Mesenchymal stem cell (in vitro differentiated cells and primary cell): ENCODE measurements around the gene CCDC191.

ENCODE experiments used
- DNase-seq: peaks from one replicate; pipeline ENCODE4 v3.0.0-alpha.2; 2013
- H2AFZ ChIP-seq: one replicate; pipeline ENCODE4 v1.6.1; 2013; ENCODE audit warnings: low read depth, mild to moderate bottlenecking, control low read depth, inconsistent platforms, low read length, moderate library complexity
- H2AK5ac ChIP-seq: 2 replicates; pipeline ENCODE4 v1.6.1; 2013; ENCODE audit warnings: low read length, moderate library complexity, mild to moderate bottlenecking, inconsistent platforms; ENCODE audit not compliant: severe bottlenecking
- H2BK120ac ChIP-seq: one replicate; pipeline ENCODE4 v1.6.1; 2013; ENCODE audit warnings: low read depth, mild to moderate bottlenecking, inconsistent platforms, low read length, moderate library complexity
- H2BK12ac ChIP-seq, 2 experiments: one replicate each; pipeline ENCODE4 v1.6.1; 2013; ENCODE audit warnings: inconsistent platforms in 2 of 2, low read length in 2 of 2, mild to moderate bottlenecking in 2 of 2, moderate library complexity in 2 of 2, control low read depth in 1 of 2
- H2BK15ac ChIP-seq: one replicate; pipeline ENCODE4 v1.6.1; 2013; ENCODE audit warnings: mild to moderate bottlenecking, low read depth, inconsistent platforms; ENCODE audit not compliant: poor library complexity, severe bottlenecking
- H2BK5ac ChIP-seq: 2 replicates; pipeline ENCODE4 v1.6.1; 2013; ENCODE audit warnings: low read depth, mild to moderate bottlenecking, low read length, control low read depth, inconsistent platforms; ENCODE audit not compliant: poor library complexity, severe bottlenecking
- H3K14ac ChIP-seq, 2 experiments: one replicate each; pipeline ENCODE4 v1.6.1; 2013; ENCODE audit warnings: inconsistent platforms in 2 of 2, low read length in 2 of 2, control low read depth in 1 of 2, mild to moderate bottlenecking in 1 of 2, moderate library complexity in 1 of 2
- H3K18ac ChIP-seq, 2 experiments: one replicate each; pipeline ENCODE4 v1.6.1; 2013; ENCODE audit warnings: inconsistent platforms in 2 of 2, low read length in 2 of 2, control low read depth in 1 of 2, low read depth in 1 of 2, mild to moderate bottlenecking in 1 of 2
- H3K23ac ChIP-seq, 2 experiments: one replicate each; pipeline ENCODE4 v1.6.1; 2013; ENCODE audit warnings: inconsistent platforms in 2 of 2, low read length in 2 of 2, mild to moderate bottlenecking in 2 of 2, moderate library complexity in 2 of 2, control low read depth in 1 of 2
- H3K27ac ChIP-seq: 2 replicates; pipeline ENCODE4 v1.5.1; 2013; ENCODE audit warnings: mild to moderate bottlenecking, moderate library complexity, low read length, control low read depth, inconsistent platforms; ENCODE audit not compliant: poor library complexity, severe bottlenecking
- H3K27me3 ChIP-seq, 2 experiments: 2 replicates each; pipeline versions ENCODE4 v1.6.1 to v1.7.0; 2013; ENCODE audit warnings: low read length in 2 of 2, mild to moderate bottlenecking in 2 of 2, moderate library complexity in 2 of 2, control low read depth in 1 of 2, inconsistent platforms in 1 of 2; ENCODE audit not compliant: control insufficient read depth in 1 of 2, insufficient read depth in 1 of 2
- H3K36me3 ChIP-seq, 2 experiments: 2 replicates each; pipeline versions ENCODE4 v1.6.1 to v1.7.0; 2013; ENCODE audit warnings: low read length in 2 of 2, control low read depth in 1 of 2, inconsistent platforms in 1 of 2, low read depth in 1 of 2, mild to moderate bottlenecking in 1 of 2; ENCODE audit not compliant: insufficient read depth in 2 of 2, control insufficient read depth in 1 of 2
- H3K4ac ChIP-seq, 2 experiments: one replicate each; pipeline ENCODE4 v1.6.1; 2013; ENCODE audit warnings: inconsistent platforms in 2 of 2, low read length in 2 of 2, mild to moderate bottlenecking in 2 of 2, moderate library complexity in 2 of 2, control low read depth in 1 of 2, low read depth in 1 of 2
- H3K4me1 ChIP-seq: 2 replicates; pipeline ENCODE4 v1.6.1; 2013; ENCODE audit warnings: low read depth, low read length, control low read depth; ENCODE audit not compliant: control insufficient read depth, insufficient read depth
- H3K4me2 ChIP-seq: 2 replicates; pipeline ENCODE4 v1.6.1; 2013; ENCODE audit warnings: low read length, mild to moderate bottlenecking, inconsistent platforms; ENCODE audit not compliant: poor library complexity, severe bottlenecking
- H3K4me3 ChIP-seq, 2 experiments: 2 replicates each; pipeline versions ENCODE4 v1.5.1 to v1.7.0; 2013; ENCODE audit warnings: low read length in 2 of 2, mild to moderate bottlenecking in 2 of 2, control low read depth in 1 of 2, low read depth in 1 of 2; ENCODE audit not compliant: insufficient read depth in 1 of 2
- H3K79me1 ChIP-seq: replicated peaks from 2 replicates; pipeline ENCODE4 v1.6.1; 2013; ENCODE audit warnings: mild to moderate bottlenecking, control low read depth, low read length, inconsistent platforms; ENCODE audit not compliant: poor library complexity, severe bottlenecking
- H3K9ac ChIP-seq: 2 replicates; pipeline ENCODE4 v1.7.0; 2013; ENCODE audit warnings: mild to moderate bottlenecking, low read length, moderate library complexity
- H3K9me3 ChIP-seq: 2 replicates; pipeline ENCODE4 v1.7.0; 2013; ENCODE audit warnings: mild to moderate bottlenecking, low read length; ENCODE audit not compliant: control insufficient read depth
- H4K8ac ChIP-seq: one replicate; pipeline ENCODE4 v1.6.1; 2013; ENCODE audit warnings: inconsistent platforms, mild to moderate bottlenecking, low read length, moderate library complexity
- H4K91ac ChIP-seq: one replicate; pipeline ENCODE4 v1.6.1; 2013; ENCODE audit warnings: mild to moderate bottlenecking, low read length, inconsistent platforms
- WGBS: methylation state at CpG from one replicate; pipeline ENCODE4 v1.1.7; 2013; ENCODE audit warnings: mixed read lengths; 5-methylcytosine and 5-hydroxymethylcytosine counted together

Gene CCDC191

DNA sequence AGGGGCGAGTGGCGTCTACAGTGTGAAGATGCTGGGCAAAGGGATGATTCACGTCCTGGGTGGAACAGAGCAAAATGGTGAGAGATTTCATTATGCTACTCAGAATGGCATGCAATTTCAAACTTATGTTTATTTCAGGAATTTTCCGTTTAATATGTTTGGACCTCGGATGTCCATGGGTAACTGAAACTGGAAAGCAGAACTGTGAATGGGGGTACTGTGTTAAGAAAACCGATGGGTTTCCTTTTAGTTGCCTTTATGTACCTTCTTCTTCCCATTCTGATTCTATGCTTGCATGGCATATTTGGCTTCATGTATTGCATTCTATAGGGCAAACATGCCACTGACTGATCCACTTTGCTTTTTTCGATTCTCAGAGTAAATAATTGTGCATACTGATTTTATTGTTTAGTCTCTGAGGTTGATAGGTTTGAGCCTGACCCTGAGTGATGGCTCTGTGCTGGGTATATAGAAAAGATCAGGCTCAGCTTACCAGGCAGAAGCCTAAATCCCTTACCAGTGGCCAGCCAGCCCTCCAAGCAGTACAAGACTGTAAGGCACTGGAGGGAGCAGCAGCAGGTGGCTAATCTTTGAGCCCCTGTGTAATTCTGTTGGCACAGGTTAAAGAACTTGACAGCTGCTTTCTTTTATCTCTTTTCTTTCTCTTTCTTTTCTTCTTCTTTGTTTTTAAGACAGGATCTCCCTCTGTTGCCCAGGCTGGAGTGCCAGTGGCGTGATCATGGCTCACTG, 4.8 kb upstream of the CCDC191 start:
- Histone ChIP-seq H3K4me1 (peaks cover 4% of the 10 kb centered on the region), H3K4me2 (no peak overlapping the region), H2AK5ac (no peak overlapping the region), H2BK12ac (no peak overlapping the region), H3K23ac (no peak overlapping the region), H3K27me3 (no peaks in the 10 kb centered on the region), H3K79me1 (peaks cover 34% of the 10 kb centered on the region), H2BK120ac (peak overlapping the region; percentile 34), H3K9ac (no peak overlapping the region), H4K8ac (no peak overlapping the region), H3K4ac (no peak overlapping the region), H2BK15ac (no peak overlapping the region), H2BK5ac (no peak overlapping the region), H4K91ac (no peak overlapping the region), H2AFZ (no peak overlapping the region), H3K9me3 (no peaks in the 10 kb centered on the region), H3K36me3 (peaks cover 2 to 20% of the 10 kb centered on the region in 2 experiments), H3K14ac (no peak overlapping the region), H3K27ac (no peak overlapping the region), H3K18ac (no peak overlapping the region), H3K4me3 (no peak overlapping the region)
- WGBS = 91% methylated on average over 8 of the region's 8 CpGs
- DNase-seq = no peak

DNA sequence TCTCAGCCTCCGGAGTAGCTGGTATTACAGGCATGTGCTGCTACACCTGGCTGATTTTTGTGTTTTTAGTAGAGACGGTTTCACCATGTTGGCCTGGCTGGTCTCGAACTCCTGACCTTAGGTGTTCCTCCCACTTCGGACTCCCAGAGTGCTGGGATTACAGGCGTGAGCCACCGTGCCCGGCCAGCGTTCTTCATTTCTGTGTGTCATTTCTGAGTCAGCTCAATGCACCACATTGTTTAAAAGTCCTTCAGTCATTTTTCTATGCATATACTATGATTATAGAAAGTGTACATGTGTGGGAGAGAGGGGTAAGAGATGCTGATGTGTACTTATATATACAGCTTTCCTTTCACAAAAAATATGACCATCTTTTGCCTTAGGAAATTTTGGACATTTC, 2.3 kb upstream of the CCDC191 start:
- Histone ChIP-seq H3K27ac (no peak overlapping the region), H3K36me3 (peaks cover 2 to 10% of the 10 kb centered on the region in 2 experiments), H2BK15ac (no peak overlapping the region), H2BK120ac (no peak overlapping the region), H3K14ac (no peak overlapping the region), H3K4me2 (no peak overlapping the region), H3K4me3 (peak overlapping the region in 1 of 2 experiments; percentile 97), H3K27me3 (no peaks in the 10 kb centered on the region), H3K79me1 (peaks cover 27% of the 10 kb centered on the region), H4K8ac (no peak overlapping the region), H3K9me3 (no peaks in the 10 kb centered on the region), H3K23ac (no peak overlapping the region), H3K9ac (no peak overlapping the region), H2BK5ac (no peak overlapping the region), H2AFZ (no peak overlapping the region), H3K18ac (no peak overlapping the region), H2AK5ac (no peak overlapping the region), H4K91ac (no peak overlapping the region), H2BK12ac (no peak overlapping the region), H3K4me1 (peaks cover 3% of the 10 kb centered on the region), H3K4ac (no peak overlapping the region)
- DNase-seq = no peak
- 97% methylated on average over 4 of the region's 8 CpGs for WGBS

DNA sequence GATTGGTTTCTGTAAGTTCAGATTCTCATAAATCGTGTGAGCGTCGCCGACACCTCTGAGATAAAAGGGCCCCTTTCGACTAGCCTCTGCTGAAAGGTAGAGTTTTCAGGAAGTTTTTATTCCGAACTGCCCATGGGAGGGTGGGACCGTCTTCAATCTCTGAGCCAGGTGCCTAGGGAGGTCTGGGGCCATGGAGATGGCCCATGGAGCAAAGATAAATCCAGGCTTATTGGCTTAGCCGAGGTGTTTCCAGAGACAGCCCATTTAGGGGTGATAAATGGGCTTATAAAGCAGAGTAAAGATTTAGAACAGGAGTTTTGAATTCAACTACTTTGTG, 653 bp upstream of the CCDC191 start:
- H2BK5ac ChIP-seq = no peak overlapping the region
- H2AFZ ChIP-seq = peak overlapping the region; percentile 90
- H4K91ac ChIP-seq = no peak overlapping the region
- under 1% methylated on average over 8 of the region's 8 CpGs for WGBS
- H2BK15ac ChIP-seq = no peak overlapping the region
- peaks cover 25% of the 10 kb centered on the region for H3K79me1 ChIP-seq
- H3K14ac ChIP-seq = no peak overlapping the region
- peaks cover 3% of the 10 kb centered on the region for H3K4me1 ChIP-seq
- peak overlapping the region; percentile 6 to 70 for H3K18ac ChIP-seq
- no peaks in the 10 kb centered on the region for H3K9me3 ChIP-seq
- peak overlapping the region; percentile 75 to 76 for H3K4ac ChIP-seq
- H3K36me3 ChIP-seq = peaks cover 2 to 10% of the 10 kb centered on the region in 2 experiments
- peak overlapping the region; percentile 29 for H4K8ac ChIP-seq
- no peak overlapping the region for H2AK5ac ChIP-seq
- H3K27me3 ChIP-seq = no peaks in the 10 kb centered on the region
- H3K23ac ChIP-seq = no peak overlapping the region
- H2BK120ac ChIP-seq = no peak overlapping the region
- peak overlapping the region; percentile 95 for H3K9ac ChIP-seq
- peak overlapping the region; percentile 94 for H3K4me2 ChIP-seq
- H3K4me3 ChIP-seq = peak overlapping the region; percentile 94 to 97
- DNase-seq = no peak
- peak overlapping the region in 1 of 2 experiments; percentile 88 for H2BK12ac ChIP-seq
- H3K27ac ChIP-seq = peak overlapping the region; percentile 42

DNA sequence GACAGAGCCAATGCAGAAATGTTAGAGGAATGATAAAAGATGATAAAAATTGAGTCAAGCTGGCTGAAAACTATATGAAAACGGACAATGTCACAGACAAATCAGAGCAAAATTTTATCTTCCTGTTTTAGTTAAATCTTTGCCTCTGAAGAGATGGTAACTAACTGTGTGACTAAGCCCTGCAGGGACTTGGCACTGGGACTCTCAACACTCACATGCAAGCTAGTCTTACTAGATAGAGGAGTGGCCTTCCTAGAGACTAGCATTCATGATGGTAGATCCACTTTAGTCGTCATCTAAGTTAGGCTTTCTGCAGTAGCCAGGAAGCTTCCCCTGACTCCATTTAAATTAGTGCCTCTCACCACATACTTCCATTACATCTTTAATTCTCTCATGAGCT, 4.1 kb downstream of the CCDC191 start:
- H3K27me3 ChIP-seq = no peaks in the 10 kb centered on the region
- H3K4me1 ChIP-seq = no peaks in the 10 kb centered on the region
- H3K36me3 ChIP-seq = no peaks in the 10 kb centered on the region
- H3K18ac ChIP-seq = no peak overlapping the region
- no peak overlapping the region for H3K4ac ChIP-seq
- H3K4me2 ChIP-seq = no peak overlapping the region
- no peak overlapping the region for H4K8ac ChIP-seq
- H2BK120ac ChIP-seq = no peak overlapping the region
- no peak overlapping the region for H3K4me3 ChIP-seq
- H3K14ac ChIP-seq = no peak overlapping the region
- H3K27ac ChIP-seq = no peak overlapping the region
- H2AFZ ChIP-seq = no peak overlapping the region
- no peak for DNase-seq
- WGBS = 100% methylated on average over 2 of the region's 2 CpGs
- no peak overlapping the region for H3K23ac ChIP-seq
- H2AK5ac ChIP-seq = no peak overlapping the region
- H2BK5ac ChIP-seq = no peak overlapping the region
- no peaks in the 10 kb centered on the region for H3K9me3 ChIP-seq
- H2BK12ac ChIP-seq = no peak overlapping the region
- H4K91ac ChIP-seq = no peak overlapping the region
- H3K9ac ChIP-seq = no peak overlapping the region
- peaks cover 10% of the 10 kb centered on the region for H3K79me1 ChIP-seq
- H2BK15ac ChIP-seq = no peak overlapping the region
